ENCODE results near the gene AFAP1.

AFAP1 gene

DNA sequence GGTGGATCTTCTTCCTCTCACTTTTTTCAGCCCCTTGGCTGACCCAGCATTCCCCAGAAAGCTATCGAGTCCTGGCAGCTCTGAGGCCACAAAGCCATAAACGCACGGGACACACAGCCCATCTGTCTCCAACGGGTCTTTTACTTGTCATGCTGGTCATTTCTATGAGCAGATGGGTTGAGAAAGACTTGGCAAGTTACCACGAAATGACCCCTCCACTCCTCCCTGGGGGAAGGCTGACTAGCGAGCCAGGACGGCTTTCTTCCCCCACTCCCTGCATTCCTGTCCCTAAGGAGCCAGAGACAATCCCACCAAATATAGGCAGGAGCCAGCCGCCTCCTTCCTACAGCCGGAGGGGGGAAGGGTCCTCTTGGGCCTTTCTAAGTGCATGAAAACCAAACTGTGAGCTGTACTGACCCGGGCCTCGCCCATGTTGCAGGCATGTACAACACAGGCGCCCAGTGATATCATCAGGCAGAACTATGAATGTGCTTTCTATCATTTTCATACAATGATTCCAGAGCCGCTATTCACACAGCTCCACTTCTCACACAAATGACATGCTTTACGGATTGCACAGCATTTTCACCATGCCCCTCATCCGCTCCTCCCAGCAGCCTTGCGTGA, 28.6 kb downstream of the AFAP1 start:
- DNase-seq (ENCODE audit: low spot score), result no peak
- peak overlapping the region; percentile 34 for H3K27ac ChIP-seq
- TF ChIP-seq, protein P1, sequence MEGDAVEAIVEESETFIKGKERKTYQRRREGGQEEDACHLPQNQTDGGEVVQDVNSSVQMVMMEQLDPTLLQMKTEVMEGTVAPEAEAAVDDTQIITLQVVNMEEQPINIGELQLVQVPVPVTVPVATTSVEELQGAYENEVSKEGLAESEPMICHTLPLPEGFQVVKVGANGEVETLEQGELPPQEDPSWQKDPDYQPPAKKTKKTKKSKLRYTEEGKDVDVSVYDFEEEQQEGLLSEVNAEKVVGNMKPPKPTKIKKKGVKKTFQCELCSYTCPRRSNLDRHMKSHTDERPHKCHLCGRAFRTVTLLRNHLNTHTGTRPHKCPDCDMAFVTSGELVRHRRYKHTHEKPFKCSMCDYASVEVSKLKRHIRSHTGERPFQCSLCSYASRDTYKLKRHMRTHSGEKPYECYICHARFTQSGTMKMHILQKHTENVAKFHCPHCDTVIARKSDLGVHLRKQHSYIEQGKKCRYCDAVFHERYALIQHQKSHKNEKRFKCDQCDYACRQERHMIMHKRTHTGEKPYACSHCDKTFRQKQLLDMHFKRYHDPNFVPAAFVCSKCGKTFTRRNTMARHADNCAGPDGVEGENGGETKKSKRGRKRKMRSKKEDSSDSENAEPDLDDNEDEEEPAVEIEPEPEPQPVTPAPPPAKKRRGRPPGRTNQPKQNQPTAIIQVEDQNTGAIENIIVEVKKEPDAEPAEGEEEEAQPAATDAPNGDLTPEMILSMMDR (conservative IDR thresholded peaks at IDR 0.05; ENCODE audit: low read depth), result no peak
- ChIA-PET CTCF (interaction anchor here (0.6 kb wide), 2 partner anchors 68 to 83 kb away, joined by 3 to 5 read pairs; no protein-coding TSS in a partner anchor), POLR2A (ENCODE audit: low non-redundant PET) (no interaction called here)

DNA sequence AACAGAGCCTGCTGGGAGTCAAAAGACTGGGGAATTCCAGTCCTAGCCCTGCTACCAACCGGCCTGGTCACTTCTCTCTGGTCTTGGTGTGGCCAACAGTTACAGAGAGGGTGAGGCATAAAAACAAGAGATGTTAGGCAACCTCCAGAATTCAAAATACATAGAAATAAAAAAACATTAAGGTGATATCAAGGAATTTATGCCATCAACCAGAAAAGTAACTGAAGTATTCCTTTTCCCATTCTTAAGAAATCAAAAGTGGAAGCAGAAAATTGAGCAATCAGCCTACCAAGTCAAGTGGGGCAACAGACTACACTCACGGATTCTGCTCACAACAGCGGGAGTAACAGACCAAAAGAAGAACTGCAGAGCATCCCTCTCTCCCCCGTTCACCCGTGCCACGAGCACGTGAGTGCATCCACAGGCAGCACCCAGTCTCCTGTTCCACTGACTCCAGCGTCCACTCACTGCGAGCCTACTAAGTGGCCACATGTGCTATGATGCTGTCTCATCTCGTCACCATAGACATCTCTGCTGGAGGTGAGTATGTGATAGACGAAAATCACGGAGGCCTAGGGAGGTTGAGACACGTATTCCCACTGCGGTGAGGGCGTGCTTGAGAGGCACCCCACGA, 29.3 kb downstream of the AFAP1 start:
- ChIA-PET CTCF (no interaction called here), POLR2A (ENCODE audit: low non-redundant PET) (no interaction called here)
- DNase-seq (ENCODE audit: low spot score), result no peak
- TF ChIP-seq, protein P1 (conservative IDR thresholded peaks at IDR 0.05; ENCODE audit: low read depth), result no peak
- peak overlapping the region; percentile 34 for H3K27ac ChIP-seq

DNA sequence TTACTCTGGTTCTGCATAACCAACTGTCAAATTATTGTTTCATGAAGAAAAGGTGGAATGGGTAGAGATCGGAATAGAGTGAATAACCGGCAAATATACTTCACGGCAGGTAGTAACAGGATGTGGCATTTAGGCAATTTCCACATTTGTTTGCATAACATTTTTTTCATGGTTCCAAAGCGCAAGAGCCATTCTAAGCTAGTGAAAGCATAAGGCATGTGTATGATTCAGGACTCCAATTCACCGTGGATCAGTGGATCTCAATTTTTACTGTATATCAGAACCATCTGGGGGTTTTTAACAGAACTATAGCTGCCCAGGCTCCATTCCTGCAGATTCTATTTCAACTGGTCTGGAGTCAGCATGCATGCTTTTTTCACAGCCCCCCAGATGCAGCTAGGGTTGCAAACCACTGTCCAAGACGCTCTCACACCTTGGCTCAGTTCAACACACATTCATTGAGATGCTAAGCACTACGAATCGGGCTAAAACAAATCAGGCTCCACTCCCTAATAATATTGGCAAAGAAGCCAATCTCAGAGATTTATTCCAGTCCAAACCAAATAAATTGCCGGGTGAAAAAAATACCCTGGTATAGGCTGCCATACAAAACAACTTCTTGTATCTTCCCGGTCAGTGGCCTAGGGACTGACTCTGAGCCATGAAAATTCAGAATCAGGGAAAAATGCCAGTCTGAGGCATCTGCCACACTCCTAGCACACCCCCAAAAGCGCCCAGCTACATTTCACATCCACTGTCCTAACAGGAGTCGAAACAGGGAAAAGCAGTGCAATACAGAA, 30.0 kb downstream of the AFAP1 start:
- ChIA-PET POLR2A (ENCODE audit: low non-redundant PET) (no interaction called here), CTCF (no interaction called here)
- TF ChIP-seq, protein P1 (conservative IDR thresholded peaks at IDR 0.05; ENCODE audit: low read depth), result no peak
- peak overlapping the region; percentile 34 for H3K27ac ChIP-seq
- no peak for DNase-seq (ENCODE audit: low spot score)

DNA sequence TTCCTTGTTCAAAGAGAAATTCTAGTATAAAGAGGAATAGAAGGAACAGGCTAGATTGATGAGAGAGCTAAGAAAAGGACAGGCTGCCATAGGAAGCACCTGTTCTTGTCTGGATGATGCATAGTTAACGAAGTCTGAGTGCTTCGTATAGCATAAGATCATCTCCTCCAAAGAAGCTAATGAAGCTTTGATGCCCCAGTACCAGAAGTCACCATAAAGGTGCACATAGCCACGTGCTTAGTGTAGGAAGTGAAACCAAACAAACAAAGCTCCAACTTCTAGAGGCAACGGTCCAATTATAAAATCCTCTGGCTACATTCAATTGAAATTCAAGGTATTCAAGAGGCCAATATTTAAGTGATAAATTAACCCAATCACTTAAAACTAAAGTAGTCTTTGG, 31.0 kb downstream of the AFAP1 start:
- H3K27ac ChIP-seq, result no peak overlapping the region
- TF ChIP-seq, protein P1 (conservative IDR thresholded peaks at IDR 0.05; ENCODE audit: low read depth), result no peak
- DNase-seq (ENCODE audit: low spot score), result no peak
- CTCF ChIA-PET, result interaction anchor here (0.6 kb wide), 1 partner anchor 75 kb away, joined by 3 read pairs; no protein-coding TSS in a partner anchor
- POLR2A ChIA-PET (ENCODE audit: low non-redundant PET), result no interaction called here

DNA sequence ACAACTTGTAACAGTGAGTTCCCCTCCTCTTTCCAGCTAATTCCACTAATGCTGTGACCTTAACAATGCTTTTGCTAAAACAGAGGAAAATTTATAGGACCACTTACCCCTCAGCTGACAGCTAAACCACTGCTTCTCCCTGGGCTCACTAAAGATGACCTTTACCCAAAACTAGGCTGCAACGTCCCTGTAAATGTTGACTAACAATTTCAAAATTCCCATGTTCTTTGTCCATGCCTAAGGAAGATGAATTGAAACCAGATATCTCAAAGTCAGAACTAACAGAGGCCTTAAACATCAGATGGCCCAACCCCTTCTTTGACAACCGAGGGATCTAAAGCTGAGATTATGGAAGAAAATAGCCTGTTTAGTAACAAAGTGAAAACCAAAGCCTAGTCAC, 32.5 kb downstream of the AFAP1 start:
- ChIA-PET POLR2A (ENCODE audit: low non-redundant PET) (no interaction called here), CTCF (no interaction called here)
- no peak for DNase-seq (ENCODE audit: low spot score)
- H3K27ac ChIP-seq, result no peak overlapping the region
- TF ChIP-seq, protein P1 (conservative IDR thresholded peaks at IDR 0.05; ENCODE audit: low read depth), result no peak

DNA sequence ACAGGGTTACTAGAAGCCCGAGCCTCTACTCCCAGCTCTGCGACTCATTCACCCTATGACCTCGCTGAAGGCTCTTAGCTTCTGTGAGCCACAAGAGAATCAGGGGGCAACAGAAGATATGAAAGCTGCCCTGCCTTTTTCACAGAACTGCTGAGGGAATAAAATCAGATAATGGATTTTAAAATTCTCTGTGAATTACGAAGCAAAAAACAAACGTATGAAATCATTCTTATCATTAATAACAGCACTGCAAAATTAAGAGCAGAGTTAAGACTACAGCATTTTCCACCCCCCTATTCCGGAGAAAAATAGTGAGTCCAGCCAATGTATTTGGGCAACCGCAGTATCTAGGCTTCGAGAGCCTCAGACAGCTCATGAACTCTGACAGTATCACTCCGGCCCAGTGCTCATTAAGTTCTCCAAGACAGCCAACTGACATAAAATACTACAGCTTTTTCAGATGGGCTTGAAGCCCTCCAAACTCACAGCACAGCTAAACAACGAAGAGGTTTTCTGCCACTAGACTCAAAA, 33.4 kb downstream of the AFAP1 start:
- no peak for DNase-seq (ENCODE audit: low spot score)
- CTCF ChIA-PET, result interaction anchor here (0.6 kb wide), 1 partner anchor 32 kb away, joined by 3 read pairs; no protein-coding TSS in a partner anchor
- TF ChIP-seq, protein P1 (conservative IDR thresholded peaks at IDR 0.05; ENCODE audit: low read depth), result no peak
- peak overlapping the region; percentile 68 for H3K27ac ChIP-seq
- POLR2A ChIA-PET (ENCODE audit: low non-redundant PET), result no interaction called here

Data from RWPE1 (cell line).